Measurements from ENCODE around the gene CABLES2. TPM values are rescaled to one million over a fixed set of nuclear protein-coding genes. Genes with fewer than 3 reads are reported as not detected.
"Not testable (repeated sequence)": the region's sequence is repeated elsewhere in the genome, so short reads cannot be mapped to it uniquely, and the experiment has no call there.

Gene CABLES2
- total RNA-seq, 1 experiment from 2014 or later = 12.4 TPM

GRCh38 chr20:62377064-62377461 is 30.0 kb downstream of the CABLES2 start:
- Histone ChIP-seq H2AFZ (ENCODE audit: low read length) (no peak overlapping the region), H3K4me3 (ENCODE audit: low read length) (no peak overlapping the region), H3K27me3 (ENCODE audit: low read length) (no peaks in the 10 kb centered on the region), H3K9me2 (replicated peaks; ENCODE audit: low read length) (no peaks in the 10 kb centered on the region), H3K4me2 (ENCODE audit: low read length) (no peak overlapping the region), H3K4me1 (ENCODE audit: insufficient read depth, low read length) (peaks cover 21% of the 10 kb centered on the region), H4K20me1 (ENCODE audit: low read length) (no peaks in the 10 kb centered on the region), H3K36me3 (ENCODE audit: low read depth, low read length) (no peaks in the 10 kb centered on the region; the same call in 1 of the 2 replicates), H3F3A (ENCODE audit: low read length, unreplicated experiment) (peaks cover 3% of the 10 kb centered on the region), H3K9ac (ENCODE audit: low read length) (no peak overlapping the region), H3K9me3 (ENCODE audit: low read length) (no peaks in the 10 kb centered on the region), H3K79me2 (ENCODE audit: low read length) (no peaks in the 10 kb centered on the region), H3K27ac (ENCODE audit: low read length) (no peak overlapping the region)
- BruUV-seq (replicated peaks) = no TSS peak
- intact Hi-C loops (cut with micrococcal nuclease) = no loop called here
- no peak for ATAC-seq
- DNase-seq = no peak
- CTCF ChIA-PET = no interaction called here
- TF ChIP-seq CTCF (conservative IDR thresholded peaks at IDR 0.05; ENCODE audit: low read depth, low read length) (no peak), EZH2phosphoT487 (IDR thresholded peaks at IDR 0.05; ENCODE audit: borderline replicate concordance, low read length) (no peak), EZH2 (IDR thresholded peaks at IDR 0.05; ENCODE audit: low read length, unreplicated experiment) (no peak)
- POLR2A ChIA-PET (ENCODE audit: unreplicated experiment) = no interaction called here

- CTCF ChIA-PET = interaction anchor here (1.2 to 1.6 kb wide), 2 partner anchors 26 to 74 kb away, joined by 4 to 6 read pairs; partner anchors contain the start of gene ADRM1
- POLR2A ChIA-PET (ENCODE audit: unreplicated experiment) = no interaction called here
Measured at GRCh38 chr20:62376112-62377063, 30.7 kb downstream of the CABLES2 start.

GRCh38 chr20:62374331-62375152 is 32.5 kb downstream of the CABLES2 start:
- Histone ChIP-seq H3K36me3 (ENCODE audit: low read depth, low read length) (no peaks in the 10 kb centered on the region), H3K9me2 (replicated peaks; ENCODE audit: low read length) (no peaks in the 10 kb centered on the region), H3K9me3 (ENCODE audit: low read length) (no peaks in the 10 kb centered on the region), H4K20me1 (ENCODE audit: low read length) (no peaks in the 10 kb centered on the region), H3K4me3 (ENCODE audit: low read length) (no peak overlapping the region), H2AFZ (ENCODE audit: low read length) (no peak overlapping the region), H3K4me2 (ENCODE audit: low read length) (no peak overlapping the region), H3K79me2 (ENCODE audit: low read length) (no peaks in the 10 kb centered on the region), H3K27me3 (ENCODE audit: low read length) (no peaks in the 10 kb centered on the region), H3K27ac (ENCODE audit: low read length) (no peak overlapping the region), H3K9ac (ENCODE audit: low read length) (no peak overlapping the region), H3F3A (ENCODE audit: low read length, unreplicated experiment) (no peaks in the 10 kb centered on the region), H3K4me1 (ENCODE audit: insufficient read depth, low read length) (peaks cover 19% of the 10 kb centered on the region)
- peak; percentile 4; the same call in 1 of the 2 replicates for ATAC-seq
- CTCF ChIA-PET = interaction anchor here (0.5 to 1.6 kb wide), 6 partner anchors 9 to 103 kb away, joined by 3 to 7 read pairs (median 4); partner anchors contain the start of gene ADRM1
- POLR2A ChIA-PET (ENCODE audit: unreplicated experiment) = no interaction called here
- no TSS peak for BruUV-seq (replicated peaks)
- intact Hi-C loops (cut with micrococcal nuclease) = no loop called here
- TF ChIP-seq CTCF (conservative IDR thresholded peaks at IDR 0.05; ENCODE audit: low read depth, low read length) (no peak), EZH2phosphoT487 (IDR thresholded peaks at IDR 0.05; ENCODE audit: borderline replicate concordance, low read length) (no peak), EZH2 (IDR thresholded peaks at IDR 0.05; ENCODE audit: low read length, unreplicated experiment) (no peak)
- no peak for DNase-seq

More at GRCh38 chr20:62376112-62377063, 30.7 kb downstream of the CABLES2 start:
- no peaks in the 10 kb centered on the region for H3K36me3 ChIP-seq (ENCODE audit: low read depth, low read length)
- DNase-seq = no peak
- intact Hi-C loops (cut with micrococcal nuclease) = no loop called here
- no peak overlapping the region for H2AFZ ChIP-seq (ENCODE audit: low read length)
- H3K9me2 ChIP-seq (replicated peaks; ENCODE audit: low read length) = no peaks in the 10 kb centered on the region
- no peaks in the 10 kb centered on the region for H3K79me2 ChIP-seq (ENCODE audit: low read length)
- no peak overlapping the region for H3K4me3 ChIP-seq (ENCODE audit: low read length)
- H3K4me1 ChIP-seq (ENCODE audit: insufficient read depth, low read length) = peaks cover 17% of the 10 kb centered on the region
- H4K20me1 ChIP-seq (ENCODE audit: low read length) = no peaks in the 10 kb centered on the region
- H3K27ac ChIP-seq (ENCODE audit: low read length) = no peak overlapping the region
- H3K4me2 ChIP-seq (ENCODE audit: low read length) = no peak overlapping the region
- no peaks in the 10 kb centered on the region for H3K27me3 ChIP-seq (ENCODE audit: low read length)
- ATAC-seq = no peak
- H3K9me3 ChIP-seq (ENCODE audit: low read length) = no peaks in the 10 kb centered on the region
- H3F3A ChIP-seq (ENCODE audit: low read length, unreplicated experiment) = peaks cover 3% of the 10 kb centered on the region
- TF ChIP-seq EZH2 (IDR thresholded peaks at IDR 0.05; ENCODE audit: low read length, unreplicated experiment) (no peak), EZH2phosphoT487 (IDR thresholded peaks at IDR 0.05; ENCODE audit: borderline replicate concordance, low read length) (no peak)
- BruUV-seq (replicated peaks) = no TSS peak
- H3K9ac ChIP-seq (ENCODE audit: low read length) = no peak overlapping the region

- BruUV-seq (replicated peaks); intact Hi-C loops (cut with micrococcal nuclease); POLR2A ChIA-PET (ENCODE audit: unreplicated experiment): not testable (repeated sequence)
Measured at GRCh38 chr20:62373631-62374179, 33.4 kb downstream of the CABLES2 start.

More at GRCh38 chr20:62373631-62374179, 33.4 kb downstream of the CABLES2 start:
- ATAC-seq; H3K27me3 ChIP-seq (ENCODE audit: low read length); H3K36me3 ChIP-seq (ENCODE audit: low read depth, low read length); H3K9me2 ChIP-seq (replicated peaks; ENCODE audit: low read length); H3K4me2 ChIP-seq (ENCODE audit: low read length); H3K27ac ChIP-seq (ENCODE audit: low read length); CTCF ChIA-PET; H4K20me1 ChIP-seq (ENCODE audit: low read length); H3K9ac ChIP-seq (ENCODE audit: low read length); H3K79me2 ChIP-seq (ENCODE audit: low read length); H3F3A ChIP-seq (ENCODE audit: low read length, unreplicated experiment); H3K4me3 ChIP-seq (ENCODE audit: low read length); DNase-seq; H2AFZ ChIP-seq (ENCODE audit: low read length); H3K9me3 ChIP-seq (ENCODE audit: low read length): not testable (repeated sequence)
- H3K4me1 ChIP-seq (ENCODE audit: insufficient read depth, low read length) = peaks cover 28% of the 10 kb centered on the region

Data from PC-3 (cell line).